Stimulated activated CD4-positive, alpha-beta T cell treated with anti-CD3 and anti-CD28 coated beads, Interleukin-1b, Interleukin-23, amount 100 ng/mL, for 1 hour (primary cell): Measurements from ENCODE around the gene LENG8.
"Not testable (repeated sequence)": the region's sequence is repeated elsewhere in the genome, so short reads cannot be mapped to it uniquely, and the experiment has no call there.

Source experiments
- DNase-seq, 2 donors: peaks; one replicate each; pipeline ENCODE4 v3.0.0-alpha.2; 2020; ENCODE audit warnings: low read depth in 2 of 2

Gene LENG8

GRCh38 chr19:54439174-54439851 is 9.7 kb upstream of the LENG8 start:
- no peak for DNase-seq

GRCh38 chr19:54440641-54441040 is 8.4 kb upstream of the LENG8 start:
- no peak for DNase-seq

DNA sequence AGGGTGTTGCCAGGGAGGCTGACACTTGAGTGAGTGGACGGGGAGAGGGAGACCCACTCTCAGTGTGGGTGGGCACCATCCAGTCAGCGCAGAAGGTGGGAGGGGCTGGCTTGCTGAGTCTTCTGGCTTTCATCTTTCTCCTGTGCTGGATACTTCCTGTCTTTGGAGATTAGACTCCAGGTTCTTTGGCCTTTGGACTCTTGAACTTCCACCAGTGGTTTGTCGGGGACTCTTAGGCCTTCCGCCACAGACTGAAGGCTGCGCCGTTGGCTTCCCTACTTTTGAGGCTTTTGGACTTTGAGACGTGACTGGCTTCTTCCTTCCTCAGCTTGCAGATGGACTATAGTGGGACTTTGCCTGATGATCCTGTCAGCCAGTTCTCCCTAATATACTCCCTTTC is 4.3 kb upstream of the LENG8 start:
- DNase-seq = no peak

- not testable (repeated sequence) for DNase-seq
Observed at GRCh38 chr19:54446349-54446748, 2.6 kb upstream of the LENG8 start.

DNA sequence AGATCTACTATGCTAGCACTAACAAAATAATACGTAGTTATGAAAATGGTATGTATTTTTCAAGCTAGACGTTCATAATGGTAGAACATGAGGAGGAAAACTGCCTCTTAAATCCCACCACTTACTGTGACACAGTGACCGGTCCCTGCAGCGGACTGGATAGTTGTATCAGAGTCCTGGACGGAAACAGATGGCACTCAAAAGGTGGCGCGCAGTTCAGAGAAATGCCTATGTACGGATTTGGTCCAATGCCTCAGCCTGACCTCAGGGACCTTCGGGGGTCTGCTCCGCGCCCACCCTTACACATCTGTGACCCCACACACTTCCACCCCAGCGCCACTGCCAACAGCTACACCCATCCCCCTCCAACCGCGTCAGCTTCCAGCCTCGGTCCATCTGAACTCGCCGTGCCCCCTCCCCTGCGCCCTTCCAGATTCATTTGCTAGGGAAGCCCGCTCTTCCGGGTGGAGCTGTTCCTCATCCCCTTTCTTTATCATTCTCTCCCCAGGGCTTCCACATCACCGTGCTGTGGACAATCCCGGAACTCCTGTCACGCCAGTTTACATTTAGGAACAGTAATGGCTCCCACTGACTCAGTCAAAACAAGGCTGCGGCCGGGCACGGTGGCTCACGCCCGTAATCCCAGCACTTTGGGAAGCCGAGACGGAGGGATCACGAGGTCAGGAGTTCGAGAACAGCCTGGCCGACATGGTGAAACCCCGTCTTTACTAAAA is 792 bp upstream of the LENG8 start:
- peak in 1 of 2 donors; percentile 27 for DNase-seq

DNA sequence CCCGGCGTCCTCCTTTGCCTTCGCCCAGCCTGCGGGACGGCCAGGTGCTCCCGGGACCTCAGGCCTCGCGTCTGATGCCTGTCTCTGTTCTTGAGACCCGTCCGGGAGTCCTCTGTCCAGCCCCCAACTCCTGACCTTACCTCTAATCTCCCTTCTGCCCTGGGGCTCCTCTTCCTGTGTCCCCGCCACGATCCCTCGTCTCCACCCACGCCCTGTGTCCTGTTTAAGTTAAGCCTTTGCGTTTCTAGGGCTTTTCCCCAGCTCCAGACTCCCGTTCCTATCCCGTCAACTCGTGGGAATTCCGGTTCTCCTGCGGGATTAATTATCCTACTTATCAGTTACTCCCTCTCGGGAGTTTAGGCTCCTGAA is 686 bp downstream of the LENG8 start:
- DNase-seq = no peak

GRCh38 chr19:54451331-54451871 is 2.4 kb downstream of the LENG8 start:
- DNase-seq = no peak

GRCh38 chr19:54451997-54452396 is 3.0 kb downstream of the LENG8 start:
- DNase-seq = no peak

DNA sequence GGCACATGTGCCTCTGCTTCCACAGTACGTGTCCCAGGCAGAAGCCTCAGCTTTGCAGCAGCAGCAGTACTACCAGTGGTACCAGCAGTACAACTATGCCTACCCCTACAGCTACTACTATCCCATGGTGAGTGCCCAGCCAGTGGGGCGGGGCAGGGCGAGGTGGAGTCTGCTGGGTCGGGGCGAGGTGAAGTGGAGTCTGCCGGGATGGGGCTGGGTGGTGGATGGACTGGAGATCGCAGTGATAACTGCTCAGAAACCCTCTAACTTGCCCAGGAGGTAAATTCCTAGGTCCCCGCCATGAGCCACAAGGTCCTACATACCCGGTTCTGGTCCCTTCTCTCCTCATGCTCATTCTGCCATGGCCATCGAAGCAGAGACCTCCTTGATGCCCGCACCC is 3.6 kb downstream of the LENG8 start:
- DNase-seq = no peak

- DNase-seq = no peak
Observed at GRCh38 chr19:54453921-54454780, 5.2 kb downstream of the LENG8 start.

DNA sequence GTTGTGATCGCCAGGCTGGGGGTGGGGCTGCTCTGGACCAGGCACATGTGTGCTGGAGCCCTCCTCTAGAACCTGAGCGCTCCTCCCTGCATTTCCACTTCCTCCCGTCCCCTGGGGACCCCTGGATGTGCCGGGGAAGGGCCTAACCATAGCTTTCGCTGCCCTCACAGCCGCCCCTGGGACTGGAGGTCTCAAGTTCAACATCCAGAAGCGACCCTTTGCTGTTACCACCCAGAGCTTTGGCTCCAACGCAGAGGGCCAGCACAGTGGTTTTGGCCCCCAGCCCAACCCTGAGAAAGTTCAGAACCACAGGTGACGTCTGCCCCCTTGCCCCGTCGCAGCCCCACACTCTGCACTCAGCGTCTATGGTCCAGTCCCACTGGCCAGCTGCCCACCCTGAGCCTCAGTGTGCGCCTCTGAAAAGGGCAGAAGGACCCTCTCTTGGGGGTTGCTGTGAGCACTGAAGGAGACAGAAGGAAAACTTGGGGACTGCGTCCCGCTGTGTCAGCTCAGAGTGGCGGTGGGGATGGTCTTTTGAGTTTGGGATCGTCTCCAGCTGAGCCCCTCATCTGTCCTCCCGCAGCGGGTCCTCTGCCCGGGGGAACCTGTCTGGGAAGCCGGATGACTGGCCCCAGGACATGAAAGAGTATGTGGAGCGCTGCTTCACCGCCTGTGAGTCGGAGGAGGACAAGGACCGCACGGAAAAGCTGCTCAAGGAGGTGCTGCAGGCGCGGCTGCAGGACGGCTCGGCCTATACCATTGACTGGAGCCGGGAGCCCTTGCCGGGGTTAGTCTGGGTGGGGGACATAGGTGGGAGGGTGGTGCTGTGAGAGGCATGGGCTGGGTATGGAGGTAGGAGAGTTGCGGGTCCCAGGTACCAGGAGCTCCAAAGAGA is 6.0 kb downstream of the LENG8 start:
- no peak for DNase-seq

DNA sequence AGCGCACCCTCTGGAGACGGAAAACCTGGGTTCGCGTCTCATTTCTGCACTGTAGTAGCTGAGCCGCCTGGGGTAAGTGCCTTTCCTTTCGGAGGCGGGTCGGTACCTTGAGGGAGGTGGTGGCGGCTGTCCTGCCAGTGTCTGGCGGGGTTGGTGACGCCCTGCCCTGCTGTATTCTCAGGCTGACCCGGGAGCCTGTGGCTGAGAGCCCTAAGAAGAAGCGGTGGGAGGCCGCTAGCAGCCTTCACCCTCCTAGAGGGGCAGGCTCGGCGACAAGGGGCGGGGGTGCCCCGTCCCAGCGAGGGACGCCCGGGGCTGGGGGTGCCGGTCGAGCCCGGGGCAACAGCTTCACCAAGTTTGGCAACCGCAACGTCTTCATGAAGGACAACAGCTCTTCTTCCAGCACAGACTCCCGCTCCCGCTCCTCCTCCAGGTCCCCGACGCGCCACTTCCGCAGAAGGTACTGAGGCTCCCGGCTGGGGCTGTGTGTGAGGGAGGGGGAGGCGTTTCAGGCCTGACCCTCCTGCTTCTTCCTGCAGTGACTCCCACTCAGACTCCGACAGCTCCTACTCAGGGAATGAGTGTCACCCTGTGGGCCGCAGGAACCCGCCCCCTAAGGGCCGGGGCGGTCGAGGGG is 6.9 kb downstream of the LENG8 start:
- DNase-seq = no peak

GRCh38 chr19:54456423-54457373 is 7.7 kb downstream of the LENG8 start:
- no peak for DNase-seq

- no peak for DNase-seq
Observed at GRCh38 chr19:54457773-54458647, 9.0 kb downstream of the LENG8 start.

GRCh38 chr19:54458648-54459281 is 9.8 kb downstream of the LENG8 start:
- no peak for DNase-seq

GRCh38 chr19:54459282-54460229 is 10.6 kb downstream of the LENG8 start:
- DNase-seq = no peak
